Measurements from ENCODE around the gene UGGT1.
"Not testable (repeated sequence)": the region's sequence is repeated elsewhere in the genome, so short reads cannot be mapped to it uniquely, and the experiment has no call there.

The UGGT1 gene

GRCh38 chr2:128115921-128116623 is 25.1 kb downstream of the UGGT1 start:
- DNase-seq = no peak

DNA sequence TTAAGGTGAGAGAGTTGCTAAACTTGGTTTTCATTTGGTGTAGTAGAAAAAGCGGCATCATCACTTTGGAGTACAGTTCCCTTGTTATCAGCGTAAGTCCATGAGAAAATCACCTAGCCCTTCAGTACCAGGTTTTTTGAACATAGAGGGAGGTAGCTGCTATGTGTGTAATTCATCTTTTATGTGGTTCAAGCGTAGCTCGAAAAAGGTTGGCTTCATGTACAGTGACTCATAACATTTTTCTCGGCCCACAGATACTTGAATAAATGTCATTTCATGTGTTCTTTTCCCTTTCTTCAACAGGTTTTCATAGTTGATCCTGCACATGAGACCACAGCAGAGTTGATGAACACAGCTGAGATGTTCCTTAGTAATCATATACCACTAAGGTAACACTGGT is 43.6 kb downstream of the UGGT1 start:
- DNase-seq = peak in 1 of 5 experiments; percentile 23

DNA sequence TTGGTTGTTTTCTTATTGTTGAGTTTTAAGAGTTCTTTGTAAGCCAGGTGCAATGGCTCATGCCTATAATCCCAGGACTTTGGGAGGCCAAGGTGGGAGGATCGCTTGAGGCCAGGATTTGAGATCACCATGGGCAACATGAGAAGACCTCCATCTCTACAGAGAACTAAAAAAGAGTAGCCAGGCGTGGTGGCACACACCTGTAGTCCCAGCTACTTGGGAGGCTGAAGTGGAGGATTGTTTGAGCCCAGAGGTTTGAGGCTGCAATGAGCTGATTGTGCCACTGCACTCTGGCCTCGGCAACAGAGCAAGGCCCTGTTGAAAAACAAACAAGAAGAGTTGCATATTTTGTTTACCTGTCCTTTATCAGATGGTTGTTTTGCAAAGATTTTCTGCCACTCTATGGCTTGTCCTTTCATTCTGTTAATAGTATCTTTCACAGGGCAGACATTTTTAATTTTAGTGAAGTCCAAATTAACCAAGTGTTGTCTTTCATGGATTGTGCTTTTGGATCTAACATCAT is 46.2 kb downstream of the UGGT1 start:
- no peak for DNase-seq

DNA sequence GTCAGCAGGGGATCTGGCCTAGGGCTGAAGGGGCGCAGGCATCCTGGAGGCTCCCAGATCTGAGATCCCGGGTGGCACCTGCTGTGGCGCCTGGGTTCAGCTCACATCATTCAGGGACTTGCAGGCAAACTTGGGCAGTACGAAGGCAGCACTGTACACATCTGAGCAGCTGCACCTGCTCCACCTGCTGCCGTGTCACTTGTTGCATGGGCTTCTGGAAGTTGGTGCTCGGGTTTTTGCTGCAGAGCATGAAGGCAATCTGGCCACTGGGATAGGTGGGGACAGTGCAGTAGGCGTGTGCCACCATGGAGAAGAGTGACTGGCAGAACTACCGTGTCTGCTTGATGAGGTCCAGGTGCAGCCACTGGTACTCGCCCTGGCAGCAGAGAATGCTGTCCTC is 48.6 kb downstream of the UGGT1 start:
- DNase-seq = no peak

GRCh38 chr2:128145651-128146050 is 54.7 kb downstream of the UGGT1 start:
- DNase-seq = no peak

- DNase-seq = no peak
These were observed 62.8 kb downstream of the UGGT1 start for GRCh38 chr2:128153786-128154185.

DNA sequence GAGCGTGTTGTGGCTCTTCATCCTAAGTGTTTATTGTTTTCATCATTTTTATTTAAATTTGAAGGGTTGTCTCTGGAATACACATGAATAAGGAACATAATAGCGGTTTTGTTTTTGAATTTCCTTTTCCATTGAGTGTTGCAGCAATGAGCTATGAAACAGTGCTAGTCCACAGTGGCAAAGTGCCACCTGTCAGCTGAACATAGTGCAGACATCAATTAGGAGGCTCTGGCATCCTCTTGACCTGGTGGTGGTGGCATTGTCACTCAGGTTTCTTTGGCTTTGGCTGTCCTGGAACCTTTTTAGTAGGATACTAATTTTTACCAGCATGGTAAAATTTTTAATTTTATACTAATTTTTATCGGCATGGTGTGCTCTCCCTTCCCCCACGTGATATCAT is 63.2 kb downstream of the UGGT1 start:
- no peak for DNase-seq

GRCh38 chr2:128155970-128156369 is 65.0 kb downstream of the UGGT1 start:
- DNase-seq = no peak

- DNase-seq = no peak
These were observed 65.8 kb downstream of the UGGT1 start for GRCh38 chr2:128156812-128157211.

- no peak for DNase-seq
These were observed 66.6 kb downstream of the UGGT1 start for GRCh38 chr2:128157644-128158043.

DNA sequence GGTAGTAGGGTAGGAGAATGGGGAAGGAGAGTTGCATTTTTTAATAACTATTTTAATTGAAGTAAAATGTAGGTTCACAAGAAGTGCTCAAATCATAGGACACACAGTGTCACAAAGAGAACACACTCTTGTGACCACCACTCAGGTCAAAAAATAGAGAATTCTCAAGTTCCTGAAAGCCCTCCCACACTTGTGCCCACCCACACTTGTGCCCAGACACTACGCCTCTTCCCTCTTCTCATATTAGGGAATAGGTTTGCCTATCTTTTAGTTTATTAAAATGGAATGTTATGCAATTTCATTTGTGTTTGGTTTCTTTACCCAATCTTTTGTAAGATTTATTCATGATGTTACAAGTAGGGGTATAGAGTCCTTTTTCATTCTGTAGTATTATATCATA is 67.2 kb downstream of the UGGT1 start:
- DNase-seq = no peak

DNA sequence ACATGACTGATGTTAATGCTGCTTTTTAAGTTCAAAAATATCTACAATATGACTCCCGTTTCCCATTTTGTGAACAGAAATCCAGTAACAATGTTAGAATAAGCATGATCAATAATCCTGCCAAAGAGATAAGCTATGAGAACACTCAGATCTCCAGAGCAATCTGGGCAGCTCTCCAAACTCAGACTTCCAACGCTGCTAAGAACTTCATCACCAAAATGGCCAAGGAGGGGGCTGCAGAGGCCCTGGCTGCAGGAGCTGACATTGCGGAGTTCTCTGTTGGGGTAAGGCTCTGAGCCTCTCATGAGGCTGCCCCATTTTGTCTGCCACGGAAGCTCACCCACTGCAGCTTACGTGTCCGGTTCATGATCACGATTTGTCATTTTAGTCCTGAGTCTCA is 68.4 kb downstream of the UGGT1 start:
- DNase-seq = no peak

- no peak for DNase-seq
These were observed 69.7 kb downstream of the UGGT1 start for GRCh38 chr2:128160616-128161275.

DNA sequence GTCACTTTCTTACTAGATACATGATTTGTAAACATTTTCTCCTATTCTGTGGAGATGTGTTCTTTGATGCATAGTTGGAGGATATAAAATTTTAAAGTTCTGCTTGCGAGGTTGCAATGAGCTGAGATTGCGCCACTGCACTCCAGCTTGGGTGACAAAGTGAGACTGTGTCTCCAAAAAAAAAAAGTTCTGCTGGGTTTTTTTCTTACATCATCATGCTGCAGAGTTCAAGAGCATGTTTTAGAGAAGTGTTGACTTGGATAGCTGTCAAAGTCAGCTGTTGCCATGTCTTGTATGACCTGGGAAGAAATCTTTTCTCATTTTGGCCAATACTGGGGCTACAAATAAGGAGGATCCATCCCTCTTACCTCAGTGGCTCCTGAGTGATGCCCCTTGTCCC is 71.3 kb downstream of the UGGT1 start:
- no peak for DNase-seq

DNA sequence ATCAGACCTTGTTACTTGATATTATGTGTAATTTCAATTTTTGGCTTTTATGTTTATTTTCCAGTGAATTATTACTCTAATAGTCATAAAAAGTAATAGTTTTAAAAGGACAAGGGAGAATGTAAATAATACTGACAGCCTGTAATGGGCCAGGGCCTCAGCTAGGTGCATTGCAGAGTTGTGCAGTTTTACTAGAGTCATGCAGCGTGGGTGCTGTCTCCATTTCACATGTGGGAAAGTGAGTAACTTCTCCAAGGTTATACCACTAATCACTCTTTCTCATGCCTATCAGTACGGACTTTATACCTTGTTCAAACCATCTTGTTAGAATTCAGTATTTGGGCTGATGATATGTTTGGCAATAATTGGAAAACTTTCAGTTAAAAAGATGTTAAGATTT is 73.3 kb downstream of the UGGT1 start:
- no peak for DNase-seq

DNA sequence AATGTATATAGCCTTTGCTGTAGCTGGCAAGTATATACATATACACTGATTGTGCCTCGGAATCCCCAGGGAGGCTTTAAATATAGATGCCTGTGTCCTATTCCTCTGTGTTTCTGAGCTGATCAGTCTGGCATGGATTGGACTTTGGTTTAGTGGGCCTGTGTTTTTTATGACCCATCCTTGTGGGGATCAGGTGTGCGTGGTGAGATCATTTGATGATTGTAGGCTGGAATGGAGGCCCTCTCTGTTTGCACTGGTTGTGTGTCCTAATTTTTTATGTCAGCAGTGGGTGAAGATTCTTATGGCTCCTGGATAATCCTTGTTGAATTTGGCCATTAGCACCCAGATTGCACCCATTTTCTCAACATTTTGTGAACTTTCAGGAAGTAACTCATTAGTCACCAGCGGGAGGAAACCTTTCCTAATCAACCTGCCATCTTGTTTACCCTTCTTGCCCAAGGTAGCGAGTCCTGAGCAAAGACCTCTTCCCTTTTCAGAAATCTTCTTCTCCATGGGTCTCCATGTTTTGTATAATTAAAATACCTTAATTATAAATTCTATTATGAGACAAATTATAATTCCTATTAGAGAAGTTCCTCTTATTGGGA is 75.8 kb downstream of the UGGT1 start:
- DNase-seq = no peak

GRCh38 chr2:128169094-128169493 is 78.1 kb downstream of the UGGT1 start:
- no peak for DNase-seq

- no peak for DNase-seq
These were observed 78.5 kb downstream of the UGGT1 start for GRCh38 chr2:128169497-128169896.

DNA sequence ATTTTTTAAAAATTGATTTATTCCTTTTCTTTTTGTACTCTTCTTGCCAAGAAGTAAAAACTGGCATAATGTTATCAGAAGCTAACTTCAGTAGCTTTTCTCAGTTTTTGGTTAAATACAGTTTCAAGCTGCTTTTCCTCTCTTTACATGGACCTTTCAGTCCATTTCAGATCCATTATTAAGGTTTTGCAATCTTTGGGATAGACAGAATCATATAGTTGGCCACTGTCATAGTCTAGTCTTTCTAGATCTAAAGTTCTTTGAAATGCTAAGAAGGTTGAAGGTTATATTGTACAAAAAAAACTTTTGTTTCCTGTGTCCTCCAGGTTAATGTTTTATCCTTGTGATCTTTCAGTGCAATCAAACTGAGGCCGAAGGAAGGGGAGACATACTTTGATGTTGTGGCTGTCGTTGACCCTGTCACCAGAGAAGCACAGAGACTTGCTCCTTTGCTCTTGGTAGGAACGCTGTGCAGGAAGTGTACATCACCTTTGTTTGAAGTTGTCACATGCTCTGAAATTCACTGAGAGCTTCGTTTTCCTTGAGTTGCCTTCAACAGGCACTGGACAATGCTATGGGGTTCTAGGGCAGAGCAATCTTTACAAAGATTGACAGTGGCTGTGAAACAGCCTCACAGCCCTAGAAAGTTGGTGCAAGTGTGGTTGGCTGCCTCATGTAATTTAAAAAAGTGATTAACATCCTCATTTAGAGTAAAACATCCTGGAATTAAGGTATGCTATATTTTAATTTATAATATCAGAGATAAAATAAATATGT is 79.1 kb downstream of the UGGT1 start:
- no peak for DNase-seq

DNA sequence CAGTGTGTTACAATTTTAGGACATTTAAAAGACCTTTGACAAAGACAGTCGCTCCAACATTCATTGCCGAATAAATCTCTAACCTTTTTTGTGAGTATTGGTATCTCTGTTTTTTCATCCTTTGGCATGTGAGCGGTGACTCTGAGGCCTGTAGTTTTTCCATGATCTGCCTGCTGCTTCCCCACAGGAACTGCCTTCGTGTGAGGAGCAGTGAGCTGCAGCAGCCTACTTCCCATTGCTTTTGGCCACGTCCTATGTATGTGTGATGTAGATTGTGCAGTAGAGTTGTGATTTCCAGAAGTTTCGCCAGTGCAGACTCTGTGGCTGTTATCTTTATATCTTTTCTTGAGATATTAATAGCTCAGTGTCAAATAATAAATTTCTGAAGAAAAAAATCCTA is 79.8 kb downstream of the UGGT1 start:
- no peak for DNase-seq

DNA sequence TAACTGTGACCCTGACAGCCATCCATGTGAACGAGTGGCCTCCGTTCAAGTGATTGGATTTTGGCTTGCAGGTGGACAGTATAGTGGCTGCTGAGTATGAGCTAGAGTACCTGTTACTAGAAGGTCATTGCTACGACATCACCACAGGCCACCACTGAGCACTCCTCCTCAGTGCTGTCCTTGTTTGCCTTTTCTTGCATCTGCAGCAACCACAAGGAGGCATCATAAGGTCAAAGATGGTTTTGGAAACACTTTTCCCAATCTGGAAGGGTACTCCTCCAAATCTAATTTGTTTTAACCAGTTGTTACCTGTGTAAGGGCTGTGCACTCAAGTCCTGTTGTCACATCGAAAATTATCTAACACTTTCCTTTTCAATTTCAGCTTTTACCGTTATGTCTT is 81.2 kb downstream of the UGGT1 start:
- DNase-seq = no peak

DNA sequence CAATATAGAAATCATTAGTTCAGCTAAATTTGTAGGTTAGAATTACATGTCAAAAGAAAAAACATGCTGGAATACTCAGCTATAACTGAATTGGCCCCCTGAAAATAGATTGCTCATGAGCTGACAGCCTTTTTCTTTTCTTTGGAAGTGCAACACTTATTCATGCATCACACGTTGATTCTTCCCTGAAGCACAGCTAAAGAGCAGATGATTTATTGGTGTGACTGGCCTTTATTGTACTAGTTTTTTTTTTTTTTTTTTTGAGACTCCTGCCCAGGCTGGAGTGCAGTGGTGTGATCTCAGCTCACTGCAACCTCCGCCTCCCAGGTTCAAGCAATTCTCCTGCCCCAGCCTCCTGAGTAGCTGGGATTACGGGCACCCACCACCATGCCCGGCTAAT is 83.1 kb downstream of the UGGT1 start:
- DNase-seq = not testable (repeated sequence)

- DNase-seq = peak in 1 of 5 experiments; percentile 57
These were observed 86.3 kb downstream of the UGGT1 start for GRCh38 chr2:128177315-128177714.

All from T-helper 2 cell (primary cell).